Nephron progenitor cell (in vitro differentiated cells): ENCODE data around the gene ARMC12.

Source experiments
- DNase-seq: peaks from one replicate; pipeline ENCODE4 v3.0.0; 2021
- H3K27ac Mint-ChIP-seq: 2 replicates; pipeline ENCODE4 v1.8.0; 2021; ENCODE audit warnings: mild to moderate bottlenecking, moderate library complexity, mixed read lengths
- H3K27me3 Mint-ChIP-seq: 2 replicates; pipeline ENCODE4 v1.8.0; 2021; ENCODE audit warnings: mild to moderate bottlenecking, low read depth, mixed read lengths; ENCODE audit not compliant: poor library complexity
- H3K36me3 Mint-ChIP-seq: 2 replicates; pipeline ENCODE4 v1.8.0; 2021; ENCODE audit warnings: low read depth, mixed read lengths
- H3K4me1 Mint-ChIP-seq: 2 replicates; pipeline ENCODE4 v1.8.0; 2021; ENCODE audit warnings: mixed read lengths
- H3K4me3 Mint-ChIP-seq: 2 replicates; pipeline ENCODE4 v1.8.0; 2021; ENCODE audit warnings: mild to moderate bottlenecking, moderate library complexity, mixed read lengths
- H3K9me3 Mint-ChIP-seq: 2 replicates; pipeline ENCODE4 v1.8.0; 2021; ENCODE audit warnings: mild to moderate bottlenecking, moderate library complexity, mixed read lengths
- TF ChIP-seq, protein P1 (sequence below): fragments of 200-600 bp; sonication (generic); IDR thresholded peaks from 2 replicates; pipeline ENCODE4 v1.5.0; 2021; ENCODE audit warnings: antibody characterized with exemption

The ARMC12 gene

DNA sequence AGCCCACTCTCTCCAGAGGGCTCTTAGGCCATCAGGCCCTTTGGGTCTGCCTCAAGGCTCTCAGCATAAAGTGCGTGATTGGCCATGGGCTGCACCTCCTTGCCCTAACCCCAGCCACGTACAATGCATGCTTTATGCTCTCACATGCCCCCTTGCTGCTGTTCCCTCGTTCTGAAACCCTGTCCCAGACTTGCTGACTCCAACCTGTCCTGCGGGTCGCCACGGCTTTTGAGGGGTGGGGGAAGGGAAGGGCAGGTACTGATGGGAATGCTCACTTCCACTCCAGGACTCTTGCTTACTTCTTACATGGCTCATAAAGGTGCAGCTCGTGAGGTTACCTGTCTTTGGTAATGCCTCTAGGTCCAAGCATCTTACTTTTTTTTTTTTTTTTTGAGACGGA is 6.0 kb downstream of the ARMC12 start:
- H3K4me1 Mint-ChIP-seq = peaks cover 32% of the 10 kb centered on the region
- TF ChIP-seq, protein P1, sequence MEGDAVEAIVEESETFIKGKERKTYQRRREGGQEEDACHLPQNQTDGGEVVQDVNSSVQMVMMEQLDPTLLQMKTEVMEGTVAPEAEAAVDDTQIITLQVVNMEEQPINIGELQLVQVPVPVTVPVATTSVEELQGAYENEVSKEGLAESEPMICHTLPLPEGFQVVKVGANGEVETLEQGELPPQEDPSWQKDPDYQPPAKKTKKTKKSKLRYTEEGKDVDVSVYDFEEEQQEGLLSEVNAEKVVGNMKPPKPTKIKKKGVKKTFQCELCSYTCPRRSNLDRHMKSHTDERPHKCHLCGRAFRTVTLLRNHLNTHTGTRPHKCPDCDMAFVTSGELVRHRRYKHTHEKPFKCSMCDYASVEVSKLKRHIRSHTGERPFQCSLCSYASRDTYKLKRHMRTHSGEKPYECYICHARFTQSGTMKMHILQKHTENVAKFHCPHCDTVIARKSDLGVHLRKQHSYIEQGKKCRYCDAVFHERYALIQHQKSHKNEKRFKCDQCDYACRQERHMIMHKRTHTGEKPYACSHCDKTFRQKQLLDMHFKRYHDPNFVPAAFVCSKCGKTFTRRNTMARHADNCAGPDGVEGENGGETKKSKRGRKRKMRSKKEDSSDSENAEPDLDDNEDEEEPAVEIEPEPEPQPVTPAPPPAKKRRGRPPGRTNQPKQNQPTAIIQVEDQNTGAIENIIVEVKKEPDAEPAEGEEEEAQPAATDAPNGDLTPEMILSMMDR = no peak
- H3K9me3 Mint-ChIP-seq = peaks cover 6% of the 10 kb centered on the region
- no peak overlapping the region for H3K4me3 Mint-ChIP-seq
- no peak for DNase-seq
- peaks cover 17% of the 10 kb centered on the region for H3K27me3 Mint-ChIP-seq
- H3K27ac Mint-ChIP-seq = peak overlapping the region; percentile 78
- no peaks in the 10 kb centered on the region for H3K36me3 Mint-ChIP-seq

DNA sequence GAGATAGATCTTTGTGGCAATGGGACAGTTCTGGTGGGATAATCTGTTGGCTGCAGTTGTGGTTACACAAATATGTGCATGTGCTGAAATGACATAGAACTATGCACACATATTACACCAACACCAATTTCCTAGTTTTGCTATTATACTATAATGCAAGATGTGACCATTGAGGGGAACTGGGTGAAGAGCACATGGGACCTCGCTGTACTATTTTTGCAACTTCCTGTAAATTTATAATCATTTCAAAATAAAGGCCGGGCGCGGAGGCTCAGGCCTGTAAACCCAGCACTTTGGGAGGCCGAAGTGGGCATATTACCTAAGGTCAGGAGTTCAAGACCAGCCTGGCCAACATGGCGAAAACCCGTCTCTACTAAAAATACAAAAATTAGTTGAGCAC is 8.7 kb downstream of the ARMC12 start:
- Mint-ChIP-seq H3K4me1 (peaks cover 14% of the 10 kb centered on the region), H3K27me3 (peaks cover 13% of the 10 kb centered on the region), H3K9me3 (peaks cover 14% of the 10 kb centered on the region), H3K4me3 (no peak overlapping the region), H3K36me3 (peaks cover 5% of the 10 kb centered on the region), H3K27ac (peak overlapping the region; percentile 5)
- TF ChIP-seq, protein P1 = no peak
- no peak for DNase-seq

DNA sequence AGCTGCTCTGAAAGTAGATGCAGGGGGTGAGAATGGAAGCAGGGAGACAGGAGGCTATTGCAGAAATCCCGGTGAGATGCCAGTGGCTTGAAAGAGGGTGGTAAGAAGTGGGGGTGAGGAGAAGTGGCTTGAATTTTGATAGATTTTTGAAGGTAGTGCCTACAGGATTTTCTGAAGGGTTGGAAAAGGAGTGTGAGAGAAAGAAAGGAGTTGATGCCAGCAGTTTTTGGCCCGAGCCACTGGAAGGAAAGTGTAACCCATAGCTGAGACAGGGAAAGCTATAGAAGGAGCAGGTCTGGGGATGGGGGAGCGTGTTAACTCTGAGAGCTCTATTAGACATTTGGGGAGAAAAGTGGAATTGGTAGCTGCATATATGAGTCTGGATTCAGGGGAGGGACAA is 9.7 kb downstream of the ARMC12 start:
- peaks cover 5% of the 10 kb centered on the region for H3K36me3 Mint-ChIP-seq
- H3K27me3 Mint-ChIP-seq = peaks cover 13% of the 10 kb centered on the region
- no peak overlapping the region for H3K4me3 Mint-ChIP-seq
- no peak for DNase-seq
- TF ChIP-seq, protein P1 = no peak
- H3K4me1 Mint-ChIP-seq = peaks cover 6% of the 10 kb centered on the region
- H3K9me3 Mint-ChIP-seq = peaks cover 14% of the 10 kb centered on the region
- H3K27ac Mint-ChIP-seq = no peak overlapping the region

DNA sequence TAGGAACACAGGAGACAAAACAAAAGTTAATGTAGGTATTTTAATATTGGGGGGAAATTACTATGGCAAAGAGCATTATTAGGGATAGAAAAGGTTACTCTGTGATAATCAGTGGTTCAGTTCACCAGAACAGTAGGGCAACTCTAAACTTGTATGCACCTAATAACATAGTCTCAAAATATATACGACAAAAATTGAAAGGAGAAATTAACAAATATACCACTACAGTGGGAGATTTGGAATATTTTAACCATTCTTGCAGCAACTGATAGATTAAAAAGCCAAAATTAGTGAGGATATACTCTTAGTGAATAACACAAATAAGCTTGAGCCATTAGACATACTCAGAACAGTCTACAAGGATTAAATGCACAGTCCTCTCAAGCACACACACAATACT is 11.0 kb downstream of the ARMC12 start:
- DNase-seq = no peak
- peaks cover 5% of the 10 kb centered on the region for H3K36me3 Mint-ChIP-seq
- no peak overlapping the region for H3K4me3 Mint-ChIP-seq
- no peak overlapping the region for H3K27ac Mint-ChIP-seq
- peaks cover 1% of the 10 kb centered on the region for H3K4me1 Mint-ChIP-seq
- peaks cover 14% of the 10 kb centered on the region for H3K9me3 Mint-ChIP-seq
- TF ChIP-seq, protein P1 = no peak
- peaks cover 17% of the 10 kb centered on the region for H3K27me3 Mint-ChIP-seq

DNA sequence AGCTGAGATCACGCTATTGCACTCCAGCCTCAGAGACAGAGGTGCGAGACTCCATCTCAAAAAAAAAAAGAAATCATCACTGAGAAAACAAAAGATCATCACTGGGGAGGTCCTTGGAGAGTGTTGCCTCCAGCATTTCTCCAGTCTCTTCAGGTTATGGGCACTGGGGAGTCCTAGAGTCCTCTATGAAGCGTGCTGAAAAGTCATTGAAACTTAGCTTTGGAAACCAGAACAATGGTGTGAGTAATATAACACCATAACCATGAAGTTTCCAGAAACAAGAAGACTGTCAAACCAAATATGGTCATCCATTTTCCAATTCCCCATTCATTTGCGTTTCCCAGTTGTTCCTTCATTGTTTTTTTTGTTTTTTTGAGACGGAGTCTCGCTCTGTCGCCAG is 13.7 kb downstream of the ARMC12 start:
- Mint-ChIP-seq H3K4me1 (no peaks in the 10 kb centered on the region), H3K27me3 (peaks cover 24% of the 10 kb centered on the region)

DNA sequence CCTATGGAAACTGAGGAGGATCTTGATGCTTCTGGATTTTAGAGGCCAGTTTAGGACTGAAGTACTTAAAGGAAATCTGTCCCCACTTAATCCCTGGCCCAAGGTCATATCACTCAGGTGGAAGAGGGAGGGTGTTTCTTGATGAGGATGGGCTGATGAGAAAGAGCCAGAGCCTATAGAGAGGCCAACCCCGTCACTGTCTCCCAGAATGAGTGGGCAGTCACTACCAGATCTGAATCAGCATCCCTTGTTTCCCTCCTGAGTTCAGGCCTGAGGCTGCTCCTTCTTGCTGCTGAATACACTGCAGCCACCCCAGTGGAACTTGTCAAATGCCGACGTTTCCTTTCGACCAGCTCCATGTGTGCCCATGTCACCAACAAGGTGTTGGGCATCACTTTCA is 14.8 kb downstream of the ARMC12 start:
- TF ChIP-seq, protein P1 = no peak
- Mint-ChIP-seq H3K9me3 (peaks cover 14% of the 10 kb centered on the region), H3K27ac (peak overlapping the region; percentile 54), H3K36me3 (peaks cover 5% of the 10 kb centered on the region), H3K4me3 (no peak overlapping the region), H3K27me3 (peaks cover 21% of the 10 kb centered on the region), H3K4me1 (no peaks in the 10 kb centered on the region)
- no peak for DNase-seq

More for the DNA sequence above, 13.7 kb downstream of the ARMC12 start:
- TF ChIP-seq, protein P1 = no peak
- H3K27ac Mint-ChIP-seq = no peak overlapping the region
- no peak overlapping the region for H3K4me3 Mint-ChIP-seq
- peaks cover 5% of the 10 kb centered on the region for H3K36me3 Mint-ChIP-seq
- peaks cover 14% of the 10 kb centered on the region for H3K9me3 Mint-ChIP-seq
- DNase-seq = no peak
